Measurements from ENCODE around the gene FAAH2.
"Not testable (repeated sequence)": the region's sequence is repeated elsewhere in the genome, so short reads cannot be mapped to it uniquely, and the experiment has no call there.

Gene FAAH2

GRCh38 chrX:57329008-57329407, 42.5 kb downstream of the FAAH2 start:
- TF ChIP-seq, protein P1, sequence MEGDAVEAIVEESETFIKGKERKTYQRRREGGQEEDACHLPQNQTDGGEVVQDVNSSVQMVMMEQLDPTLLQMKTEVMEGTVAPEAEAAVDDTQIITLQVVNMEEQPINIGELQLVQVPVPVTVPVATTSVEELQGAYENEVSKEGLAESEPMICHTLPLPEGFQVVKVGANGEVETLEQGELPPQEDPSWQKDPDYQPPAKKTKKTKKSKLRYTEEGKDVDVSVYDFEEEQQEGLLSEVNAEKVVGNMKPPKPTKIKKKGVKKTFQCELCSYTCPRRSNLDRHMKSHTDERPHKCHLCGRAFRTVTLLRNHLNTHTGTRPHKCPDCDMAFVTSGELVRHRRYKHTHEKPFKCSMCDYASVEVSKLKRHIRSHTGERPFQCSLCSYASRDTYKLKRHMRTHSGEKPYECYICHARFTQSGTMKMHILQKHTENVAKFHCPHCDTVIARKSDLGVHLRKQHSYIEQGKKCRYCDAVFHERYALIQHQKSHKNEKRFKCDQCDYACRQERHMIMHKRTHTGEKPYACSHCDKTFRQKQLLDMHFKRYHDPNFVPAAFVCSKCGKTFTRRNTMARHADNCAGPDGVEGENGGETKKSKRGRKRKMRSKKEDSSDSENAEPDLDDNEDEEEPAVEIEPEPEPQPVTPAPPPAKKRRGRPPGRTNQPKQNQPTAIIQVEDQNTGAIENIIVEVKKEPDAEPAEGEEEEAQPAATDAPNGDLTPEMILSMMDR (IDR thresholded peaks at IDR 0.05; ENCODE audit: low read depth, low read length): no peak
- no peak for DNase-seq (ENCODE audit: low read depth in 2 of 2)
- no peak overlapping the region for H3K4me3 ChIP-seq (replicated peaks in 1 of 2; ENCODE audit: low read depth in 2 of 2, low read length in 2 of 2)

DNA sequence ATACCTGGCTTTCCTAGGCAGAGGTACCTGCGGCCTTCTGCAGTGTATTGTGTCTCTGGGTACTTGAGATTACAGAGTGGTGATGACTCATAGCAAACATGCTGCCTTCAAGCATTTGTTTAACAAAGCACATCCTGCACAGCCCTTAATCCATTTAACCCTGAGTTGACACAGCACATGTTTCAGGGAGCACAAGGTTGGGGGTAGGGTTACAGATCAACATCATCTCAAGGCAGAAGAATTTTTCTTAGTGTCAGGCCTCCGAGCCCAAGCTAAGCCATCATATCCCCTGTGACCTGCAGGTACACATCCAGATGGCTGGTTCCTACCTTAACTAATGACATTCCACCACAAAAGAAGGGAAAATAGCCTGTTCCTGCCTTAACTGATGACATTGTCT, 49.3 kb downstream of the FAAH2 start:
- H3K4me3 ChIP-seq (replicated peaks in 1 of 2; ENCODE audit: low read depth in 2 of 2, low read length in 2 of 2); DNase-seq (ENCODE audit: low read depth in 2 of 2): not testable (repeated sequence)

GRCh38 chrX:57353472-57354132, 67.1 kb downstream of the FAAH2 start:
- TF ChIP-seq, protein P1 (IDR thresholded peaks at IDR 0.05; ENCODE audit: low read depth, low read length): no peak
- no peak for DNase-seq (ENCODE audit: low read depth in 2 of 2)
- no peak overlapping the region for H3K4me3 ChIP-seq (replicated peaks in 1 of 2; ENCODE audit: low read depth in 2 of 2, low read length in 2 of 2)

- TF ChIP-seq, protein P1 (IDR thresholded peaks at IDR 0.05; ENCODE audit: low read depth, low read length): no peak
- no peak overlapping the region for H3K4me3 ChIP-seq (replicated peaks in 1 of 2; ENCODE audit: low read depth in 2 of 2, low read length in 2 of 2)
- no peak for DNase-seq (ENCODE audit: low read depth in 2 of 2)
These were observed 77.6 kb downstream of the FAAH2 start for GRCh38 chrX:57364145-57364544.

DNA sequence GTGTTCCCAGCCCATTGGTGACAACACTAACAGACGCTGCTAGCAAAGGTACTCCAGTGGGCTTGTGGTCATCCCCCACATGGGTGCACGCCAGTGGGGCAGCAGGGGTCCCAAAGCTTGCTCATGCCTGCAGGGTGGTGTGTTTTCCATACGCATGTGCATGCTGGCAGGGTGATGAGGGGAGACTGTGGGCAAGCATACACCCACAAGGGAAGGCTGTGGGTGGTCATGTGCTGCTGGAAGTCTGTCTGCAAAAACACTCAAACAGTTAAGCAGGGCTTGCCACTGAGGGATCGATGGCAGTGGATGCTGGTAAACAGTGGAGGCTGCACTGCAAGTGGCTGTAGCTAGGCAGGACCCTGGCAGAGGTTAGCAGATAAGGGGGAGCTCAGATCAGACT, 79.9 kb downstream of the FAAH2 start:
- H3K4me3 ChIP-seq (replicated peaks in 1 of 2; ENCODE audit: low read depth in 2 of 2, low read length in 2 of 2): no peak overlapping the region
- no peak for DNase-seq (ENCODE audit: low read depth in 2 of 2)
- TF ChIP-seq, protein P1 (IDR thresholded peaks at IDR 0.05; ENCODE audit: low read depth, low read length): no peak

DNA sequence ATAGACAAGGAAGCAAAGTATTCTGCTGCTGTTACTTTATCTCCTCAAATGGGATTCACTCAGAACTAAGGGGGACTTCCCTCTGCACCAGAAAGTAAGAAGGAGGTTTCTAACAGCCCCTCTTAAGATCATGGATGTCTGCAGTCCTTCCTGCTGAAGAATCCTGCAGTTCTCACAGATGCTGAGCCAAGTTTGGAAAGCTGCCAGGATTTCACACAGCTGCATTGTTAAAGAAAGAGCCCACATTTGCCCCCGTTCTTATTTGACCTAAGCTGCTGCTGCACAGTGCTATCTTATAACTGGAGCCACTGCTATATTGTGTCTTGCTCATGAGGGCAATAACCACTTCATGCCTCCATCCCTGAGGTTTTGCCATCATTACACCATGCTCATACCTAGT, 81.1 kb downstream of the FAAH2 start:
- peak in 1 of 2 donors; percentile 1 for DNase-seq (ENCODE audit: low read depth in 2 of 2)
- TF ChIP-seq, protein P1 (IDR thresholded peaks at IDR 0.05; ENCODE audit: low read depth, low read length): no peak

GRCh38 chrX:57368158-57368557, 81.7 kb downstream of the FAAH2 start:
- H3K4me3 ChIP-seq (replicated peaks in 1 of 2; ENCODE audit: low read depth in 2 of 2, low read length in 2 of 2): no peak overlapping the region
- no peak for DNase-seq (ENCODE audit: low read depth in 2 of 2)
- TF ChIP-seq, protein P1 (IDR thresholded peaks at IDR 0.05; ENCODE audit: low read depth, low read length): no peak

More for the DNA sequence above, 81.1 kb downstream of the FAAH2 start:
- H3K4me3 ChIP-seq (replicated peaks in 1 of 2; ENCODE audit: low read depth in 2 of 2, low read length in 2 of 2): no peak overlapping the region

Measured in cardiac fibroblast (primary cell).